ENCODE data around the gene NOS1AP. TPM values are rescaled to one million over a fixed set of nuclear protein-coding genes. Genes with fewer than 3 reads are reported as not detected.

The NOS1AP gene
- total and polyA plus RNA-seq, 9 of the 15 experiments (the other 6 are each of a cell fraction or from before 2014, with no cell fraction given) = 0.07 to 1.5 (median 0.22) TPM

DNA sequence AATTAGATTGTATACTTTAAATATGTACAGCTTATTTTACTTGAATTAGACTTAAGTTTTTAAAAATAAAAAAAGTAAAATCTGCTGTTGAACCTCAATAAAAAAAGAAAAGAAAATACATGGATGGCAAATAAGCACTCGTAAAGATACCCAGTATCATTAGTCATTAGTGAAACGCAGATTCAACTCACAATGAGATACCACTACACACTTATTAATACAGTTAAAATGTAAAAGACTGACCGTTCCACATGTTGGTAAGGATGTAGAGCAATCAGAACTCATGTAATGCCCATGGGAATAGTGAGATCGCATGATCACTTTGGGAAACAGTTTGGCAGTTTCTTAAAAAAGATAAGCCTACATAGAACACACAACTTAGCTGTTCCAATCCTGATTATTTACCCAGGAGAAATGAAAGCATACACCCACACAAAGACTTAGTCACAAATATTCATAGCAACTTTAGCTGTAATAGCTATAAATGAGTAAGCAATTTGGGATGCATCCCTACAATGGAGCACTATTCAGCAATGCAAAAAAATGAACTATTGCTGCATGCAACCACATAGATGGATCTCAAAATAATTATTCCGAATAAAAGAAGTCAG lies 335.2 kb downstream of the NOS1AP start (continued):
- TF ChIP-seq, protein P1, sequence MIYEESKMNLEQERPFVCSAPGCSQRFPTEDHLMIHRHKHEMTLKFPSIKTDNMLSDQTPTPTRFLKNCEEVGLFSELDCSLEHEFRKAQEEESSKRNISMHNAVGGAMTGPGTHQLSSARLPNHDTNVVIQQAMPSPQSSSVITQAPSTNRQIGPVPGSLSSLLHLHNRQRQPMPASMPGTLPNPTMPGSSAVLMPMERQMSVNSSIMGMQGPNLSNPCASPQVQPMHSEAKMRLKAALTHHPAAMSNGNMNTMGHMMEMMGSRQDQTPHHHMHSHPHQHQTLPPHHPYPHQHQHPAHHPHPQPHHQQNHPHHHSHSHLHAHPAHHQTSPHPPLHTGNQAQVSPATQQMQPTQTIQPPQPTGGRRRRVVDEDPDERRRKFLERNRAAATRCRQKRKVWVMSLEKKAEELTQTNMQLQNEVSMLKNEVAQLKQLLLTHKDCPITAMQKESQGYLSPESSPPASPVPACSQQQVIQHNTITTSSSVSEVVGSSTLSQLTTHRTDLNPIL (CRISPR knock-in tag; IDR thresholded peaks at IDR 0.05) = no peak
- TF ChIP-seq C11orf30 (IDR thresholded peaks at IDR 0.05; ENCODE audit: low read depth) = peak; percentile 46; the same call in 1 of the 2 replicates
- TF ChIP-seq, protein P2, sequence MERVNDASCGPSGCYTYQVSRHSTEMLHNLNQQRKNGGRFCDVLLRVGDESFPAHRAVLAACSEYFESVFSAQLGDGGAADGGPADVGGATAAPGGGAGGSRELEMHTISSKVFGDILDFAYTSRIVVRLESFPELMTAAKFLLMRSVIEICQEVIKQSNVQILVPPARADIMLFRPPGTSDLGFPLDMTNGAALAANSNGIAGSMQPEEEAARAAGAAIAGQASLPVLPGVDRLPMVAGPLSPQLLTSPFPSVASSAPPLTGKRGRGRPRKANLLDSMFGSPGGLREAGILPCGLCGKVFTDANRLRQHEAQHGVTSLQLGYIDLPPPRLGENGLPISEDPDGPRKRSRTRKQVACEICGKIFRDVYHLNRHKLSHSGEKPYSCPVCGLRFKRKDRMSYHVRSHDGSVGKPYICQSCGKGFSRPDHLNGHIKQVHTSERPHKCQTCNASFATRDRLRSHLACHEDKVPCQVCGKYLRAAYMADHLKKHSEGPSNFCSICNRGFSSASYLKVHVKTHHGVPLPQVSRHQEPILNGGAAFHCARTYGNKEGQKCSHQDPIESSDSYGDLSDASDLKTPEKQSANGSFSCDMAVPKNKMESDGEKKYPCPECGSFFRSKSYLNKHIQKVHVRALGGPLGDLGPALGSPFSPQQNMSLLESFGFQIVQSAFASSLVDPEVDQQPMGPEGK (CRISPR knock-in tag; IDR thresholded peaks at IDR 0.05; ENCODE audit: borderline replicate concordance) = no peak
- TF ChIP-seq TRIM24 (IDR thresholded peaks at IDR 0.05) = no peak
- TF ChIP-seq, protein P3, sequence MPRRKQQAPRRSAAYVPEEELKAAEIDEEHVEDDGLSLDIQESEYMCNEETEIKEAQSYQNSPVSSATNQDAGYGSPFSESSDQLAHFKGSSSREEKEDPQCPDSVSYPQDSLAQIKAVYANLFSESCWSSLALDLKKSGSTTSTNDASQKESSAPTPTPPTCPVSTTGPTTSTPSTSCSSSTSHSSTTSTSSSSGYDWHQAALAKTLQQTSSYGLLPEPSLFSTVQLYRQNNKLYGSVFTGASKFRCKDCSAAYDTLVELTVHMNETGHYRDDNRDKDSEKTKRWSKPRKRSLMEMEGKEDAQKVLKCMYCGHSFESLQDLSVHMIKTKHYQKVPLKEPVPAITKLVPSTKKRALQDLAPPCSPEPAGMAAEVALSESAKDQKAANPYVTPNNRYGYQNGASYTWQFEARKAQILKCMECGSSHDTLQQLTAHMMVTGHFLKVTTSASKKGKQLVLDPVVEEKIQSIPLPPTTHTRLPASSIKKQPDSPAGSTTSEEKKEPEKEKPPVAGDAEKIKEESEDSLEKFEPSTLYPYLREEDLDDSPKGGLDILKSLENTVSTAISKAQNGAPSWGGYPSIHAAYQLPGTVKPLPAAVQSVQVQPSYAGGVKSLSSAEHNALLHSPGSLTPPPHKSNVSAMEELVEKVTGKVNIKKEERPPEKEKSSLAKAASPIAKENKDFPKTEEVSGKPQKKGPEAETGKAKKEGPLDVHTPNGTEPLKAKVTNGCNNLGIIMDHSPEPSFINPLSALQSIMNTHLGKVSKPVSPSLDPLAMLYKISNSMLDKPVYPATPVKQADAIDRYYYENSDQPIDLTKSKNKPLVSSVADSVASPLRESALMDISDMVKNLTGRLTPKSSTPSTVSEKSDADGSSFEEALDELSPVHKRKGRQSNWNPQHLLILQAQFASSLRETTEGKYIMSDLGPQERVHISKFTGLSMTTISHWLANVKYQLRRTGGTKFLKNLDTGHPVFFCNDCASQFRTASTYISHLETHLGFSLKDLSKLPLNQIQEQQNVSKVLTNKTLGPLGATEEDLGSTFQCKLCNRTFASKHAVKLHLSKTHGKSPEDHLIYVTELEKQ (CRISPR knock-in tag; IDR thresholded peaks at IDR 0.05) = no peak
- 0 out of 2 replicates have a peak, but pooled peaks have one; percentile 18 for TF ChIP-seq FOSL1 (tag; conservative IDR thresholded peaks at IDR 0.05)
